CD4-positive, alpha-beta T cell treated with Interleukin-17A for 1 hour (primary cell): ENCODE data around the gene YBX1.
"Not testable (repeated sequence)": the region's sequence is repeated elsewhere in the genome, so short reads cannot be mapped to it uniquely, and the experiment has no call there.

Experiments
- DNase-seq: peaks from one replicate; pipeline ENCODE4 v3.0.0-alpha.2; 2020

Gene YBX1

DNA sequence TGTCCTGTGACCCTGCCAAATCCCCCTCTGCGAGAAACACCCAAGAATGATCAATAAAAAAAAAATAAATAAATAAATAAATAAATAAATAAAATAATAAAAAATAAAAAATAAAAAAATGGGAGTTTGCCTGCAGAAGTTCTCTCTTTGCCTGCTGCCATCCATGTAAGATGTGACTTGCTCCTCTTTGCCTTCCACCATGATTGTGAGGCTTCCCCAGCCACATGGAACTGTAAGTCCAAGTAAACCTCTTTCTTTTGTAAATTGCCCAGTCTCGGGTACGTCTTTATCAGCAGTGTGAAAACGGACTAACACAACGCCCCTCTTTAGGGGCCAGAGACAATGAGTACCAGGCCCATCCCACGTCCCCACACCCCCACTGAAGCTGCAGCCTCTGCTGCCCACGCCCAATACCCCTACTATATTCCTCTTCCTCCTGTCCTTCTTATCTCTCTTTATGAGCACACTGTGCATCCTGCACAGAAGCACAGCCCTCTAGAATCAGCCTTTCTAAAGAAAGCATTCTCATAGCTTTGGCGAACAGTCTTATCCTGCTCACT is 69.4 kb downstream of the YBX1 start:
- DNase-seq = not testable (repeated sequence)

DNA sequence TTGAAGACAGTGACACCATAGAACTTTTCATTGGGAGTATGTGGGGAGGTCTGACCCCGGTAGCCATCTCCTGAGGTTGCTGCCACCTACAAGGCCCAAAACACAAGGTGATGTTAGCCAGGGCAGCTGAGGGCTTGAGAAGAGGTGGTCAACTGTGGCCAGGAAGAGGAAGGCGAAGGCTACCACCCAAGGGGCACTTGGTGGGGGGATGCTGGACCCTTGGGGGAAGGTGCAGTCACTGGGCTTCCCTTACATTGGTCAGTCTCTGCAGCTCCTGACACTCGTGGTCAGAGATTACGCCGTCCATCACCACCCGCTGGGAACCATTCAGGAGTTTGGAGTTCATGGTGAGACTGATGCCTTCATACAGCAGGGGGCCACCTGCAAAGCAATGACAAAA is 70.1 kb downstream of the YBX1 start:
- no peak for DNase-seq

DNA sequence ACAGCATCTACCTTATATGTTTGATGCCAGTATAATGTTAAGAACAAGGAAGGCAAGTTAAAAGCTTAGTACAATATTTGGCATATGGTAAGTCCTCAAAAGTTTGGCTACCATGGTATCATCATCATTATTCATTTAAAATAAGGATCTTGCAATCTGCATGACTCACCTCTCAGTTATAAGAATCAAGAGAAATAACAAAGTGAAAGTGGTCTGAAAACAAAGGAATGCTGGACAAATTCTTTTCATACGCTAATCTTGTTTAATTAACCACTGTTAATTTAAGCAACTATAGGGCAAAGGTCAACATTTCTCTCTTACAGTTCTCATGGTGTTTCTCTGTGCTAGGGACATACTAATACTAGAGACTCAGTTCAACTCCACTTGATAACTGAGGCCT is 70.9 kb downstream of the YBX1 start:
- DNase-seq = no peak
